Endodermal cell (in vitro differentiated cells): ENCODE data around the gene RASL10A. TPM values are rescaled to one million over a fixed set of nuclear protein-coding genes. Genes with fewer than 3 reads are reported as not detected.

Source experiments
- DNase-seq: peaks from one replicate; pipeline ENCODE4 v3.0.0-alpha.2; 2017
- H3K27ac ChIP-seq: 2 replicates; pipeline ENCODE4 v1.5.1; 2013; ENCODE audit warnings: mild to moderate bottlenecking, low read depth, low read length, moderate library complexity
- H3K27me3 ChIP-seq: 2 replicates; pipeline ENCODE4 v1.6.1; 2013; ENCODE audit warnings: mild to moderate bottlenecking, low read length, moderate library complexity; ENCODE audit not compliant: insufficient read depth, control insufficient read depth, poor library complexity, severe bottlenecking
- H3K36me3 ChIP-seq: 2 replicates; pipeline ENCODE4 v1.7.0; 2013; ENCODE audit warnings: mild to moderate bottlenecking, low read length, moderate library complexity; ENCODE audit not compliant: control insufficient read depth, insufficient read depth
- H3K4me1 ChIP-seq: one replicate; pipeline ENCODE4 v1.7.0; 2013; ENCODE audit warnings: low read length; ENCODE audit not compliant: control insufficient read depth, insufficient read depth
- H3K4me3 ChIP-seq: 2 replicates; pipeline ENCODE4 v1.5.1; 2013; ENCODE audit warnings: mild to moderate bottlenecking, low read length, moderate library complexity
- H3K9ac ChIP-seq: 2 replicates; pipeline ENCODE4 v1.6.1; 2013; ENCODE audit warnings: mild to moderate bottlenecking, low read length, moderate library complexity; ENCODE audit not compliant: poor library complexity, severe bottlenecking; ENCODE audit errors: extremely low read depth
- H3K9me3 ChIP-seq: 2 replicates; pipeline ENCODE4 v1.6.1; 2013; ENCODE audit warnings: mild to moderate bottlenecking, low read length, moderate library complexity; ENCODE audit not compliant: control insufficient read depth
- H3K27ac Mint-ChIP-seq: 2 replicates; pipeline ENCODE4 v1.8.0; 2020; ENCODE audit warnings: mixed read lengths
- H3K27me3 Mint-ChIP-seq: 2 replicates; pipeline ENCODE4 v1.8.0; 2021; ENCODE audit warnings: mild to moderate bottlenecking, mixed read lengths; ENCODE audit not compliant: insufficient read depth
- H3K36me3 Mint-ChIP-seq: 2 replicates; pipeline ENCODE4 v1.8.0; 2020; ENCODE audit warnings: low read depth, mixed read lengths
- H3K4me1 Mint-ChIP-seq: 2 replicates; pipeline ENCODE4 v1.8.0; 2020; ENCODE audit warnings: mixed read lengths
- H3K4me3 Mint-ChIP-seq: 2 replicates; pipeline ENCODE4 v1.8.0; 2020; ENCODE audit warnings: mild to moderate bottlenecking, moderate library complexity, mixed read lengths
- H3K9me3 Mint-ChIP-seq: 2 replicates; pipeline ENCODE4 v1.8.0; 2020; ENCODE audit warnings: mild to moderate bottlenecking, mixed read lengths
- CTCF ChIP-seq: fragments of 200-600 bp; sonication (generic); conservative IDR thresholded peaks from 2 replicates; pipeline ENCODE4 v1.5.0; 2021; ENCODE audit warnings: antibody characterized with exemption, mild to moderate bottlenecking
- WGBS, 2 experiments: methylation state at CpG; one replicate each; pipeline versions ENCODE4 v1.1.5 to v1.1.7; 2013; ENCODE audit warnings: missing lambda C conversion rate in 2 of 2, mixed read lengths in 1 of 2; ENCODE audit not compliant: insufficient coverage in 1 of 2, insufficient read length in 1 of 2; 5-methylcytosine and 5-hydroxymethylcytosine counted together
- total RNA-seq, 2 donors: library from RNA; stranded (reverse); fragmentation: NEBNext Ultra II Directional in 1 of 2; extraction: Animal tissue kit (Norgen Biotek cat#: 25700) in 1 of 2; gene quantifications; 2 replicates in 1 of 2; 3 replicates in 1 of 2; pipeline ENCODE4 v1.2.1, GENCODE V29; 2021

Gene RASL10A
- total RNA-seq, 2 donors from 2014 or later = 1.3 TPM

GRCh38 chr22:29340566-29340965 is 25.1 kb upstream of the RASL10A start:
- no peak for DNase-seq
- Mint-ChIP-seq H3K4me3 (no peak overlapping the region), H3K36me3 (peaks cover 67% of the 10 kb centered on the region)

DNA sequence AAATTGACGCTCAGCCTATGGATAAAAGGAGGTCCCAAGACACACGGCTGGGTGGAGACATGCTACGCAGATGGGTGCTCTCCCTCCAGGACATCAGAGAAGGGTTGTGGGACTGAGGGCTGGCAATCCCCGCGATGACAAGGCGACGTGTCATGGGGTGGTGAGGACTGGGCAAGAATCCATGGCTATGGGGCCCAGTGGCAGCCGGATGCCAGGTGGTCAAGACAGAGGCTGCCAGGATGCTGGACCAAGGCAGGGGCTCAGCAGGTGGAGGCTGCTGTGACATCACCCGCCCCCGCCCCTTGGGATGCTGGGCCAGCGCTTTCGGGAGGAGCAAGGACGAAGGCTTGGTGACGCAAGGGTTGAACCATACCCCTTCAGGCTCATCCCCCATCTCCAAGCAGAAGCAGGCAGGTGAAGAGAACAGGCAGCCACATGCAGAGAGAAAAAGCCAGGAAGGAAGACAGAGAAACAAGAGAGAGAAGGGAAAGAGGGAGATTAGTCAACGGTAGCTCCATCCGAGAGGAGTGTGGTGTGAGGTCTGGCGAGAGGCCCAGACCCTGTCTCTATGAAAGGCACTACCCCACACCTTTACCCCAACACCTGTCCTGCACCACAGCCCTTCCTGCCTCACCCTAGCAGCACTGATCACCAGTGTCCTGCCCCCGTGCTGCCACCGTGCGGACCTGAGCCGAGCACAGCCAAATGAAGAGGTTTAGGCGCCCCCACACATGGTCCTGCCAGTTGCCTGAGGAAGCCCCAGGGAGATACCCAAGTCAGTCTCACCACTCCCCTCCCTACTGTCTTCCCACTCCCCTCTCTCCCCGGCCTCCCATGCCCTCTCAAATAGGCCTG is 24.1 kb upstream of the RASL10A start:
- H3K27me3 Mint-ChIP-seq = no peaks in the 10 kb centered on the region
- no peak overlapping the region for H3K27ac Mint-ChIP-seq
- Histone ChIP-seq H3K27ac (no peak overlapping the region), H3K36me3 (peaks cover 68% of the 10 kb centered on the region), H3K4me1 (no peaks in the 10 kb centered on the region), H3K4me3 (no peak overlapping the region), H3K9me3 (no peaks in the 10 kb centered on the region), H3K9ac (no peak overlapping the region), H3K27me3 (no peaks in the 10 kb centered on the region)
- H3K4me3 Mint-ChIP-seq = no peak overlapping the region
- H3K4me1 Mint-ChIP-seq = peaks cover 11% of the 10 kb centered on the region
- WGBS, 2 experiments = 93 to 98% methylated on average over 8 to 23 of the region's 23 CpGs
- no peak for TF ChIP-seq CTCF
- no peak for DNase-seq
- H3K9me3 Mint-ChIP-seq = no peaks in the 10 kb centered on the region
- H3K36me3 Mint-ChIP-seq = peaks cover 62% of the 10 kb centered on the region

More at GRCh38 chr22:29340566-29340965, 25.1 kb upstream of the RASL10A start:
- Histone ChIP-seq H3K4me3 (no peak overlapping the region), H3K9me3 (no peaks in the 10 kb centered on the region), H3K36me3 (peaks cover 63% of the 10 kb centered on the region), H3K27ac (no peak overlapping the region), H3K27me3 (no peaks in the 10 kb centered on the region), H3K9ac (no peak overlapping the region), H3K4me1 (no peaks in the 10 kb centered on the region)
- WGBS, 2 experiments = 95 to 96% methylated on average over 8 of the region's 8 CpGs
- TF ChIP-seq CTCF = no peak
- Mint-ChIP-seq H3K27me3 (no peaks in the 10 kb centered on the region), H3K9me3 (no peaks in the 10 kb centered on the region), H3K4me1 (peaks cover 3% of the 10 kb centered on the region), H3K27ac (no peak overlapping the region)

DNA sequence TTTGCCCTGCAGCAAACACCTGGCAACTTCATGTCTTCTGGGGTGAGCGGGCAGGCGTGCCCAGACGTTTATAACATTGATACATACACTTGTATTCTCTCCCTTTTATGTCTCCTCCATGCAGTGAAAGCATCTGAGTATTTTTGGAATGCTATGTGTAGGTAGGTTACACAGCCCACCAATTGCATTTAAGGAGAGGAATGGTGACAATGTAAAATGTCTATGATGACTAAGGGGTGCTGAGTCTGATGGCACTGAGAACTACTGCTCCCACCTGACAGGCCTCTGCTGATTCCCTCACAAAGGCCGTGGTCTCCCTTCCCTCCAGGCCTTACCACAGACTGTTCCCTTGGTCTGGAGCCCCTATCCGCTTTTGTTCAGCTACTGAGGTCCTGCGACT is 22.9 kb upstream of the RASL10A start:
- Histone ChIP-seq H3K27ac (no peak overlapping the region), H3K4me3 (no peak overlapping the region), H3K4me1 (no peaks in the 10 kb centered on the region), H3K36me3 (peaks cover 69% of the 10 kb centered on the region), H3K9ac (no peak overlapping the region), H3K9me3 (no peaks in the 10 kb centered on the region), H3K27me3 (no peaks in the 10 kb centered on the region)
- peaks cover 11% of the 10 kb centered on the region for H3K4me1 Mint-ChIP-seq
- no peak for DNase-seq
- peaks cover 59% of the 10 kb centered on the region for H3K36me3 Mint-ChIP-seq
- H3K27me3 Mint-ChIP-seq = no peaks in the 10 kb centered on the region
- H3K27ac Mint-ChIP-seq = no peak overlapping the region
- H3K4me3 Mint-ChIP-seq = no peak overlapping the region
- no peaks in the 10 kb centered on the region for H3K9me3 Mint-ChIP-seq
- WGBS, 2 experiments = 89 to 100% methylated on average over 4 to 6 of the region's 6 CpGs
- no peak for TF ChIP-seq CTCF
